ENCODE results near the gene GFOD2. TPM values are rescaled to one million over a fixed set of nuclear protein-coding genes. Genes with fewer than 3 reads are reported as not detected.

Gene GFOD2
- total and polyA plus RNA-seq, 2 of the 8 experiments (the other 6 are each of a cell fraction or from before 2014, with no cell fraction given): 21.4 to 33.2 TPM

GRCh38 chr16:67641779-67642708 is 77.1 kb downstream of the GFOD2 start:
- Histone ChIP-seq H3K79me2 (ENCODE audit: control insufficient read depth in 1 of 2, insufficient read depth in 2 of 2, low read length in 2 of 2) (no peaks in the 10 kb centered on the region), H3K27ac (ENCODE audit: low read depth, low read length) (no peak overlapping the region), H3K14ac (ENCODE audit: insufficient read length) (no peak overlapping the region), H3K27me3 (replicated peaks in 1 of 4; ENCODE audit: control insufficient read depth in 3 of 4, extremely low read depth in 1 of 4, insufficient read depth in 3 of 4, low read length in 3 of 4) (peaks cover 0 to 11% (median 6%) of the 10 kb centered on the region in 4 experiments; a peak in 4 of 7 replicates), H2AFZ (ENCODE audit: low read length) (no peak overlapping the region), H3K56ac (replicated peaks; ENCODE audit: insufficient read length, low read depth, low read length) (no peak overlapping the region), H2BK15ac (ENCODE audit: low read length) (no peak overlapping the region), H3K23me2 (ENCODE audit: low read depth, low read length) (peaks cover 6% of the 10 kb centered on the region; the same call in 1 of the 2 replicates), H2BK12ac (ENCODE audit: low read depth, low read length) (no peak overlapping the region), H3K9me3 (ENCODE audit: insufficient read depth in 2 of 2, low read depth in 1 of 2, low read length in 1 of 2) (no peaks in the 10 kb centered on the region), H3K4me3 (ENCODE audit: extremely low read depth in 1 of 4, insufficient read depth in 2 of 4, low read depth in 3 of 4, low read length in 4 of 4) (no peak overlapping the region), H4K5ac (ENCODE audit: insufficient read length, low read depth, low read length) (no peak overlapping the region), H2BK20ac (ENCODE audit: low read length) (0 out of 2 replicates have a peak overlapping the region, but pooled peaks have one; percentile 13), H3K36me3 (ENCODE audit: control insufficient read depth in 2 of 4, insufficient read depth in 4 of 4, low read length in 3 of 4) (peaks cover 4 to 20% (median 12%) of the 10 kb centered on the region in 4 experiments; a peak in 7 of 8 replicates), H3K4me1 (replicated peaks in 1 of 4; ENCODE audit: control insufficient read depth in 3 of 4, insufficient read depth in 4 of 4, low read length in 3 of 4) (peaks cover 0 to 9% (median 2%) of the 10 kb centered on the region in 4 experiments; a peak in 5 of 7 replicates), H3K79me1 (ENCODE audit: low read depth, low read length) (no peaks in the 10 kb centered on the region), H3K23ac (ENCODE audit: insufficient read length) (no peak overlapping the region), H3K4ac (replicated peaks; ENCODE audit: insufficient read length, low read depth, low read length) (no peak overlapping the region), H2BK5ac (ENCODE audit: low read depth, low read length) (no peak overlapping the region), H4K8ac (ENCODE audit: extremely low read depth, insufficient read depth, low read length) (no peak overlapping the region; the same call in 1 of the 2 replicates), H2BK120ac (replicated peaks; ENCODE audit: low read depth, low read length) (no peak overlapping the region), H3K4me2 (ENCODE audit: insufficient read depth in 1 of 2, low read depth in 2 of 2, low read length in 2 of 2) (no peak overlapping the region), H2AK5ac (ENCODE audit: low read depth, low read length) (no peak overlapping the region), H4K91ac (replicated peaks; ENCODE audit: insufficient read length, low read length) (no peak overlapping the region), H3K9ac (replicated peaks in 1 of 4; ENCODE audit: extremely low read depth in 1 of 4, low read depth in 3 of 4, low read length in 3 of 4) (no peak overlapping the region), H3K18ac (ENCODE audit: extremely low read depth, low read length) (no peak overlapping the region), H4K20me1 (replicated peaks in 1 of 2; ENCODE audit: control insufficient read depth in 1 of 2, insufficient read depth in 2 of 2, low read length in 2 of 2) (peaks cover 0 to 1% of the 10 kb centered on the region in 2 experiments)
- 81% methylated on average over 10 of the region's 10 CpGs; no CpG with 5 or more reads in 1 of the 2 experiments for WGBS, 2 experiments (ENCODE audit: extremely low coverage in 1 of 2, insufficient coverage in 1 of 2, insufficient read length in 1 of 2, insufficient replicate concordance in 2 of 2, low coverage in 1 of 2, low lambda C conversion rate in 2 of 2, missing lambda C conversion rate in 1 of 2)
- ChIA-PET POLR2A (ENCODE audit: partially characterized antibody) (interaction anchor here (0.8 to 4.5 kb wide), 11 partner anchors 44 to 203 kb away, joined by 3 to 27 read pairs (median 3); partner anchors contain the start of gene CTCF), CTCF (ENCODE audit: partially characterized antibody) (interaction anchor here (0.6 to 18.0 kb wide), 18 partner anchors 9 to 201 kb away, joined by 3 to 202 read pairs (median 4); partner anchors contain the start of genes ACD, C16orf86, CTCF and ENKD1)
- DNase-seq (ENCODE audit: low read depth in 1 of 2, low spot score in 2 of 2) (no peak), FAIRE-seq (no peak)
- TF ChIP-seq GABPA (IDR thresholded peaks at IDR 0.05; ENCODE audit: borderline replicate concordance, insufficient read depth, low read length) (no peak), E2F6 (IDR thresholded peaks at IDR 0.05) (no peak), EZH2 (IDR thresholded peaks at IDR 0.05; ENCODE audit: low read depth, low read length, severe bottlenecking) (no peak), TAF7 (optimal IDR thresholded peaks at IDR 0.05; ENCODE audit: borderline replicate concordance, low read depth, low read length) (no peak), FOSL1 (IDR thresholded peaks at IDR 0.05; ENCODE audit: insufficient read depth, low read depth, low read length) (no peak), CHD1 (IDR thresholded peaks at IDR 0.05; ENCODE audit: low read depth, low read length) (no peak), TBP (IDR thresholded peaks at IDR 0.05; ENCODE audit: low read depth, low read length) (no peak), SP4 (IDR thresholded peaks at IDR 0.05; ENCODE audit: low read length) (no peak), BRCA1 (IDR thresholded peaks at IDR 0.05; ENCODE audit: low read depth, low read length) (no peak), GTF2F1 (IDR thresholded peaks at IDR 0.05; ENCODE audit: borderline replicate concordance, low read depth, low read length) (no peak)

Measured in H1 (cell line).